Measurements from ENCODE around the gene ANXA2R. TPM values are rescaled to one million over a fixed set of nuclear protein-coding genes. Genes with fewer than 3 reads are reported as not detected.
"Not testable (repeated sequence)": the region's sequence is repeated elsewhere in the genome, so short reads cannot be mapped to it uniquely, and the experiment has no call there.

ANXA2R gene
- total RNA-seq, 1 donor from 2014 or later, result 4.1 TPM

GRCh38 chr5:43036856-43037635 lies 3.1 kb downstream of the ANXA2R start:
- no peak for DNase-seq (ENCODE audit: extremely low read depth, low read depth, low spot score)

- no peak for DNase-seq (ENCODE audit: extremely low read depth, low read depth, low spot score)
Measured at GRCh38 chr5:43036409-43036808, 3.7 kb downstream of the ANXA2R start.

- peak; percentile 63 for DNase-seq (ENCODE audit: extremely low read depth, low read depth, low spot score)
Measured at GRCh38 chr5:43034591-43034968, 5.5 kb downstream of the ANXA2R start.

- DNase-seq (ENCODE audit: extremely low read depth, low read depth, low spot score), result no peak
Measured at GRCh38 chr5:43033841-43034590, 6.1 kb downstream of the ANXA2R start.

- no peak for DNase-seq (ENCODE audit: extremely low read depth, low read depth, low spot score)
Measured at GRCh38 chr5:43027054-43027785, 12.9 kb downstream of the ANXA2R start.

- DNase-seq (ENCODE audit: extremely low read depth, low read depth, low spot score), result not testable (repeated sequence)
Measured at GRCh38 chr5:43025184-43025950, 14.8 kb downstream of the ANXA2R start.

GRCh38 chr5:43024217-43024616 lies 15.9 kb downstream of the ANXA2R start:
- no peak for DNase-seq (ENCODE audit: extremely low read depth, low read depth, low spot score)

- no peak for DNase-seq (ENCODE audit: extremely low read depth, low read depth, low spot score)
Measured at GRCh38 chr5:43021151-43021550, 19.0 kb downstream of the ANXA2R start.

- no peak for DNase-seq (ENCODE audit: extremely low read depth, low read depth, low spot score)
Measured at GRCh38 chr5:43020399-43020746, 19.7 kb downstream of the ANXA2R start.

GRCh38 chr5:43019614-43020398 lies 20.3 kb downstream of the ANXA2R start:
- DNase-seq (ENCODE audit: extremely low read depth, low read depth, low spot score), result no peak

GRCh38 chr5:43019291-43019613 lies 20.9 kb downstream of the ANXA2R start:
- DNase-seq (ENCODE audit: extremely low read depth, low read depth, low spot score), result no peak

GRCh38 chr5:43017428-43017815 lies 22.7 kb downstream of the ANXA2R start:
- no peak for DNase-seq (ENCODE audit: extremely low read depth, low read depth, low spot score)

GRCh38 chr5:43016217-43016779 lies 23.8 kb downstream of the ANXA2R start:
- DNase-seq (ENCODE audit: extremely low read depth, low read depth, low spot score), result no peak

GRCh38 chr5:43014522-43014921 lies 25.6 kb downstream of the ANXA2R start:
- DNase-seq (ENCODE audit: extremely low read depth, low read depth, low spot score), result no peak

- DNase-seq (ENCODE audit: extremely low read depth, low read depth, low spot score), result no peak
Measured at GRCh38 chr5:43010935-43011315, 29.2 kb downstream of the ANXA2R start.

GRCh38 chr5:43008363-43009153 lies 31.6 kb downstream of the ANXA2R start:
- DNase-seq (ENCODE audit: extremely low read depth, low read depth, low spot score), result no peak

GRCh38 chr5:43007911-43008362 lies 32.2 kb downstream of the ANXA2R start:
- DNase-seq (ENCODE audit: extremely low read depth, low read depth, low spot score), result no peak

- no peak for DNase-seq (ENCODE audit: extremely low read depth, low read depth, low spot score)
Measured at GRCh38 chr5:43007246-43007910, 32.7 kb downstream of the ANXA2R start.
